ENCODE results near the gene LY6G5C. TPM values are rescaled to one million over a fixed set of nuclear protein-coding genes. Genes with fewer than 3 reads are reported as not detected.

The LY6G5C gene, protein sequence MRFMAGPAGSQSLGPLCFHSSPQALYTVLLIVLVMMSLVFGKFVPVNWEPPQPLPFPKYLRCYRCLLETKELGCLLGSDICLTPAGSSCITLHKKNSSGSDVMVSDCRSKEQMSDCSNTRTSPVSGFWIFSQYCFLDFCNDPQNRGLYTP
- total RNA-seq (2014; rRNA removed; shearing (Covaris generic)) = not detected in 2 replicates

DNA sequence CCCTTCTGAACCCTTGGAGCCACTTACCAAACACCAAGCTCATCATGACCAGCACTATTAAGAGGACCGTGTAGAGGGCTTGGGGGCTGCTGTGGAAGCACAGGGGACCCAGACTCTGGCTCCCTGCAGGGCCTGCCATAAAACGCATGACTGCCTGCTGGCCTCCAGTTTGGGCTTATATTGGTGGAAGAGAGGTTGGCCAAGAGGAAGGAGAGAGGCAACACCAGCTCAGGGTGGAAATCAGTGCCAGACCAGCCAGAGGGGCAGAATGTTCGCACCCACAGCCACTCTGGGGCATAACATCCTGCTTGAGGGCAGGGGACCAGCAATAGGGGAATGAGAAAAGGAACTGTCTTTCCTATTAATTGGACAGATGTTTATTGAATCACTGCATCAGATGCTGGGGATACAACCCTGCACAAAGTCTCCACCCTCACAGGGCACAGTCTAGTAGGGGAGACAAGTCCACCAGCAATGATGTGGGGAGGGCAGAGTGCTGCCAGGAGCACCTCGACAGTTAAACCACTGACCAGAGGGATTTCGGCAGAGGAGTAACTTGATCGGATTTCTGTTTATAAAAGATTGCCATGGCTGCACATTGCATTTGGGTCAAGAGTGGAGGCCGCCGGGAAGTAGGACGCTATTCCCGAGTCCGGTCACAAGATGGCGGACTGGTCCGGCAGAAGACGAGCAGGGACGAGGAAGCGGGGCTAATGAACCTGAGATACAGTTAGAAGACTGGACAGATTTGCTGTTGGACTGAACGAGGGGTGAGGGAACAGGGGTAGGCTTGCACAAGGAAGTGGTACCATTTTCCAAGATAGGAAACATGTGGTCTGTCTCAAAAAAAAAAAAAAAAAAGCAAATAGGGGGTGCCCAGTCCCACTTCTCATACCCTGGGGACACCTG lies at the start of gene LY6G5C:
LY6G5C (minus strand) TSS at position 842 of the 909 bp plus-strand sequence; CDS start at position 148, 694 bp downstream.
- peak; percentile 88 for DNase-seq (ENCODE audit: low spot score)
- in situ Hi-C loops (cut with HindIII; ENCODE audit: low sequenced_read_pairs) = no loop called here

GRCh38 chr6:31729979-31730630 lies 49.2 kb upstream of the LY6G5C start:
- in situ Hi-C loops (cut with HindIII; ENCODE audit: low sequenced_read_pairs) = no loop called here
- peak; percentile 63 for DNase-seq (ENCODE audit: low spot score)

GRCh38 chr6:31729515-31729978 lies 48.7 kb upstream of the LY6G5C start:
- in situ Hi-C loops (cut with HindIII; ENCODE audit: low sequenced_read_pairs) = no loop called here
- DNase-seq (ENCODE audit: low spot score) = peak; percentile 72

DNA sequence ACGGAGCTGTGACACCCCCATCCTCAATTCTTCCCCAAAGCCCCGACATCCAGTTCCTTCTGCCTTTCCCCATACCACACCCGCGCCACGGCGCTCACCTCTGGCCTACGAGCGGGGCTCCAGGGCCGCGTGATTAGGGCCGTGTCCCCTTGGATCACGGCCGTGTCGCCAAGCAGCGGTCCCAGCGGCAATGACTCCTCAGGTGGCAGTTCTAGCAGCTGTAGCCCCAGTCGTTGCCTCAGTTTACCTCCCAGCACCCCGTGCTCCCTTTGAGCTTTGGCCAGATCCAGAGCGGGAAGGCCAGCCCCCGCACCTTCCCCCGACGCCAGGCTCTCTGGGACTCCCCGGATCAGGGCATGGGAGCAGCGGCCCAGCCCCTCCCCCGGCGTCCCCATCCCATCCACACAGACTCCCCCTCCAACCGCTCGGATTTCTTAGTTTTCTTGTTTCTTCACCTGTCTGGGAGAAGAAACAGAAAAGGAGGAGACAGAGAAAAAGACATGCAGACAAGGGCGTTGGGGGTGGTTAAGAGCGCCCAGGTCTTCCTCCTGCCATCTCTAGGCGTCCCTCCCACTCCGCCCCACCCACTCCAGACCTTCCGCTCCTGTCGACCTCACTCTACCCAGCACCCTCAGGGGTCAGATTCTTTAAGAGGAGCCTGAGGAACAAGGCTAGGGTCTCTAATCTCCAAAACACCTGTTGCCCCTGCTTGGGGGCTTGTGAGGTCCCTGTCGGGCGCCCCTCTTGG lies 48.1 kb upstream of the LY6G5C start, which contains the start of gene DDAH2:
DDAH2 (minus strand) TSS at position 533 of the 748 bp plus-strand sequence; CDS start at position 395, 138 bp downstream.
- in situ Hi-C loops (cut with HindIII; ENCODE audit: low sequenced_read_pairs) = no loop called here
- no peak for DNase-seq (ENCODE audit: low spot score)

DNA sequence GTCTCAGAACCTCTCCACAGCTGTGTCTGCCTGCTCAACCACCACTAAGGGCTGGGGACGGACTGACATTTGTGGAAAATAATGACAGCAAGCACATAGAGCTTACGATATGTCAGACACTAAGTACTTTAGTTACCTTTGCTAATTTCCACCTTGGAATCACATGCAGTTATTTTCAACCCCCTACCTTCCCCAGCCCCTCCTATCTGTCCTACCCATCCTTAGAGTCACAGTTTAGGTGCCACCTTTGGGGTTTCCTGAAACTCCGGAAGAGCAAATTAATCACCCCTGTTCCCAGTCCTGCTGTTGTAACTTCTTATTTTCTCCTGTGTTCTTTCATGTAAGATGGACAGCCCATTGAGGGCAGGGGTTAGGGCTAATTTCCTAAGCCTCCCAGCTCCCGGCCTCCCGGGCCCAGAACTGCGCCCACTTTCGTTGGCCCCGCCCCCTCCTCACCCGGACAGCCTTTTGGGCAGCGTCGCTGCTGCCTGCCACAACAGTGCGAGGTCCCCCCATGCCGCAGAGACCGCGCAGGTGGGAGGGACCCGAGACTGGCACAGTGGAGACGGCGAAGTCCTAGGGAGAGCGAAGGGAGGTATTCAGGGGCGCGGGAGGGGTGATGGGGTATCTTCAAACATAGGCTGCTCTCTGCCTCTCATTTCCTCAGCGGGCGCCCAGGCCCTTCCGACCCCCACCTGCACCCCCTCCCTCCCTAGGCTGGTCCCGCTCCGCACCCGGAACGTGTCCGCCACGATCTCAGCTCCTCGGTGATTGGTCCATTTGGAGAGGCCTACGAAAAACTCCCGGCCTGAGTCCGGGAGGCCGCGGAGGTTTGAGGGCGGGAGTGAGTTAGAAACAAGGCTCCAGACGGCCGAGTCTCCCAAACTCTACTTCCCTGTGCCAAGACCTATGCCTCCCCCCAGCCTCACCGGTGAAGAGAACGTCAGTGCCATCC lies 47.1 kb upstream of the LY6G5C start:
- DNase-seq (ENCODE audit: low spot score) = no peak
- in situ Hi-C loops (cut with HindIII; ENCODE audit: low sequenced_read_pairs) = no loop called here

DNA sequence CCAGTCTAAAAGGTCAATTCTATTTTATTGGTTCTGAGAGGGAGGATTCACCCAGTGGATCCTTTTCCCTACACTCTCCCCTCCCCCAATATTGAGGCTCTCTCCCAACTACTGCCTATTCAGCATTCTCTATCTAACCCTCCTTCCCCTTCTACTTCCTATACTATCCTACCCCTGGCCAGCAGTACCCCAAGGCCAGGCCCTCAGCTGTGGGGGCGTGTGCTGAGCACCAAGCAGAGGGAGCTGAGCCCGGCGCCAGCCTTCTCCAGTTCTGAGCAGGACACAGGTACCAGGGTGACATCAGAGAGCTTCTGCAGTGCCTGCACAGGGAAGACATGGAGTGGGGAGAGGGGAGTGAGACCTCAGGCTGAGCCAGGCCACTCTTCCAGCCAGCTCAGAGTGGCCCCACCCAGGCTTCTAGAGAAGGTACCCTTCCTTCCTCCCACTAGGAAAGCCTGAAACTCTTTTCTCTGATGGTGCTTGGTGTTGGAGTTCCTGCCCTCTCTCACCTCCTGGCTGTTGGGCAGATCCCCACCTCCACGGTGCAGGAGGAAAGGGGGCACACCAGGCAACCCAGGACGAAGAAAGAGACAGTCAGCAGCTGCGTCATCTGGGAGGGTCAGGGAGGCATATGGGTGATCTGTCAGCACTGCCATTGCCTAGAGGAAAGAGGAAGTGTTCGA lies 46.3 kb upstream of the LY6G5C start:
- no peak for DNase-seq (ENCODE audit: low spot score)
- in situ Hi-C loops (cut with HindIII; ENCODE audit: low sequenced_read_pairs) = no loop called here

DNA sequence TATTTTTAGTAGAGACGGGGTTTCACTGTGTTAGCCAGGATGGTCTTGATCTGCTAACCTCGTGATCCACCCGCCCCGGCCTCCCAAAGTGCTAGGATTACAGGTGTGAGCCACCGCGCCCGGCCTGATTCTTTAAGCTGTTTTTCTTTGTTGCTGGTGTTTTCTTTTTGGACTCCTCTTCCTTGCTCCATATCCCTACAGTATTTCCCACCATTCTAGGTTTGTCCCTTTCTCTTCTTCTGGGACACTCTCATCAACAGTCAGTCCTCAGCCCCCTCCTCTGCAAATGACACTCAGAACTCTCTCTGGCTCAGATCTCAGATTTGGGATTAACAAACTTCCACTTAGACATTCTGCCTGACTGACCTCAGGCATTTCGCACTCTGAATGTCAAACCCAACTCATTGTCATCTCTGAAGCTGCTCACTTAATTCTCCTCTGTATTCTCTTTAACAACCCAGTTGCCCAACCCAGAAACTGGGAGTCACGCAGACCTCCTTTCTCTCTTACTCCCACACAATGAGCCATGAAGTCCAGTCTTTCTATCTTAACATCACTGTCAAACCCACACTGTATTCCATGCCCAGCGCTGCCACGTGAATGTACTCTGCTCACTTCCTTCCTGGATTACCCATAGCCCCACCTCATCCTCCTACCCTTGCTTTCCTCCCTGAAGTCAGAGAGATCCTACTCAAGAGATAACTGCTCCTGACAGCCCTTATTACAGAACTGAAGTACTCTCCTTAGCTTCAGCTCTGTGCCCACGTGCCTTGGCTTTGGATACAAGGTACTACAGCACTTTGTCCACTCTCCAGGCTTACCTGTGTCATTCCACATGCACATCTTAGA lies 44.9 kb upstream of the LY6G5C start:
- in situ Hi-C loops (cut with HindIII; ENCODE audit: low sequenced_read_pairs) = no loop called here
- DNase-seq (ENCODE audit: low spot score) = no peak

DNA sequence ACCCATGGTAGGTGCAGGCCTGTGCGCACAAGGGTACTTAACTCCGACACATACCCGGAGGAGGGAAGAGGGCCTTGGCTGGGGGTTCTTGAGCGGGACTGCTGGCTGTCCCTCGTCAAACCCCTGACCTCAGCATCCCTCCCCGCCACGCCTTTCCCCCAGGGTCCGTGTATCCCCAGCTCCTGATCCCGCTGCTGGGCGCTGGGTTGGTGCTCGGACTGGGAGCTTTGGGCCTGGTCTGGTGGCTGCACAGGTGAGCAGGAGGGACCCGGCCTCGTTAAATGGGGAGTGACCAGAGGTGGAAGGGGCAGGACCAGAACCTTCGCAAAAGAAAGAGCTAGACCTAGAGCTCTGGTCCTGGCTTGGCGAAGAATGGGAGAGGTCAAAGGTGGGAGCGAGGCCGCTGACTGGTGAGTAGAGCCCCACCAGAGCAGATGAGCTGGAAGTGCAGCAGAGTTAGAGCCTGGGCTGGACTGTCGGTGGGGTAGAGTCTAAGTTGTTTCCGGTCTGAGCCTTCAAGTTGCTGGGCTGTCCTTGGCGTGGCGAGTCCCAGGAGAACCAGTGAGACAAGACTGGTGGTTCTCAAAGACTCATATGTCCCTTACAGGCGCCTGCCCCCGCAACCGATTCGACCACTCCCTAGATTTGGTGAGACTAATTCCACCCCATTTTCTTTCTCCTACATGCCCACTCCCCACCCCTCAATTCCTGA lies 43.3 kb upstream of the LY6G5C start:
- in situ Hi-C loops (cut with HindIII; ENCODE audit: low sequenced_read_pairs) = no loop called here
- DNase-seq (ENCODE audit: low spot score) = no peak

GRCh38 chr6:31723245-31723979 lies 42.5 kb upstream of the LY6G5C start, which contains the start of gene MPIG6B:
Gene MPIG6B, plus strand, starts transcription at chr6:31723373. Its CDS starts 11 bp downstream, at chr6:31723384.
- no peak for DNase-seq (ENCODE audit: low spot score)
- in situ Hi-C loops (cut with HindIII; ENCODE audit: low sequenced_read_pairs) = no loop called here

DNA sequence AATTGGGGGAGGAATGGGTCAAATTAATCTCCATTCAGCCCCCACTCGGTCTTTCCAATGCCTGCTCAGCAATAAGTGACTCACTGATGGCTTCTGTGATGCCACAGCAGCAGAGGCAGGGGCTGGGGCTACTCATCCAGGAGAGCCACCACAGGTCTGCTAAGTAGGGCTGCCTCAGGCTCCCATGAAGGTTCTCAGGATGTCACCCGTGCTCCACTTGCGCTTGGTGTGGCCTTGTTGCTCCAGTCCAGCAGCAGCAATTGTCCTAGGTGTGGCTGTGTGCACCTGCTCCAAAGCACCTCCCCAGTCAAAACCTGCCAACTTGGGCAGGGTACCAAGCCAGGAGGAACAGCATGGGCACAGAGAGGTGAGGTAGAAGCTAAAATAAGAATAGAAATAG lies 41.3 kb upstream of the LY6G5C start:
- no peak for DNase-seq (ENCODE audit: low spot score)
- in situ Hi-C loops (cut with HindIII; ENCODE audit: low sequenced_read_pairs) = no loop called here

GRCh38 chr6:31721351-31722020 lies 40.6 kb upstream of the LY6G5C start, which contains the start of gene LY6G6C:
Gene LY6G6C, minus strand, starts transcription at chr6:31721746. Its CDS starts 67 bp downstream, at chr6:31721679.
- in situ Hi-C loops (cut with HindIII; ENCODE audit: low sequenced_read_pairs) = no loop called here
- no peak for DNase-seq (ENCODE audit: low spot score)

GRCh38 chr6:31720196-31720770 lies 39.4 kb upstream of the LY6G5C start:
- in situ Hi-C loops (cut with HindIII; ENCODE audit: low sequenced_read_pairs) = no loop called here
- DNase-seq (ENCODE audit: low spot score) = no peak

DNA sequence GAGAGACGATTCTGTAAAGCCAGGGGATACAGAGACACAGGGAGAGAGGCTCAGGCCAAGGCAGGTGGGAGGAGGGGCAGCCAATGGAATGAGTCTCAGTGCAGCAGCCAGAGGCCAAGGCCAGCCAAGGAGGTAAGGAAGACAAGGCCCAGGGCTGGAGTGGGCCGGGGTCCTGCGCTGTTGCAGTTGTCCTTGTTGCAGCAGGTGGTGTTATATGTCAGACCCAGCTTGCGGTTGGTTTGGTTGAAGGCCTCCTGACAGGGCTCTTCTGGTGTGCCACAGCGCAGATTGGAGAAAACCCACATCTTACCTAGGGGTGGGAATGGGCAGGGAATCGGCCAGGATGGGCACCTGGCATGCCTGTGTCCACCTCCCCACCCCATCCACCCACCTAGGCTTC lies 38.1 kb upstream of the LY6G5C start:
- DNase-seq (ENCODE audit: low spot score) = no peak
- in situ Hi-C loops (cut with HindIII; ENCODE audit: low sequenced_read_pairs) = no loop called here

- in situ Hi-C loops (cut with HindIII; ENCODE audit: low sequenced_read_pairs) = no loop called here
- DNase-seq (ENCODE audit: low spot score) = no peak
Measured at GRCh38 chr6:31718265-31718664, 37.4 kb upstream of the LY6G5C start.

All from G401 (cell line).